Measurements from ENCODE around the gene MORN1.

DNA sequence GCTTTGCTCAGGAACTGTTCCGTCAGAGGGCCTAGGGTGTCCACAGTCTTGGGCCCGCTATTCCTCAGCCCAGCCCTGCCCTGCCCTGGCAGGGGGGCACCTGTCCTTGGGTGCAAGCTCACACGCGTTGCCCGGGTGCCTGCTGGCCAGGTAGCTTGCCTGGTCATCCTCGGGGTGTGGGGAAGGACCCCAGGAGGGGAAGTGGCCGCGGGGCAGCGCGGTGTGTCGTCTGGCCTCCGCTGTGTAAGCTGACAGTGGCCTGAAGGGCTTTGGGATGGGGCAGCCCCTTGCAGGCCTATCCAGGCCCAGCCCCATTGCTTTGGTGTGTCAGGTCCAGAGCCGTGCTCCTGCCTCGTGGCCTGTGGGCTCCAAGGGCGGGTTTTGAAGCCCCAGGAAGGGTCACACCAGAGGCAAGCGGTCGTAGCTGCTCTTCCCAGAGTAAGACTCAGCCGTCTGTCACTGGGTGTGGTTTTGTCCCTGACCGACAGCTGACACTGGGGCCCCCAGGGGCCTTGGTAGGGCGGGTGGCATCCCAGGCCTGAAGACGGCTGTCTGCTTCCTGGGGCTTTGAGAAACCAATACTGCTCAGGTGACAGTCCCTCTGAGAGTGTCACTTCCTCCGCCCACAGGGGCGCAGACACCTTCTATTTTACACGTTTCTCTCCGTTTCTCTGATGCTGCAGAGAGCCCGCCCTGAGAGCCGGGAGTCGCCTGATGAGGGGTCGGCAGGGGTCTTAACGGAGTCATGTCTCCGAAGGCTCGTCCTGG lies 91.2 kb downstream of the MORN1 start:
- TF ChIP-seq, protein P1, sequence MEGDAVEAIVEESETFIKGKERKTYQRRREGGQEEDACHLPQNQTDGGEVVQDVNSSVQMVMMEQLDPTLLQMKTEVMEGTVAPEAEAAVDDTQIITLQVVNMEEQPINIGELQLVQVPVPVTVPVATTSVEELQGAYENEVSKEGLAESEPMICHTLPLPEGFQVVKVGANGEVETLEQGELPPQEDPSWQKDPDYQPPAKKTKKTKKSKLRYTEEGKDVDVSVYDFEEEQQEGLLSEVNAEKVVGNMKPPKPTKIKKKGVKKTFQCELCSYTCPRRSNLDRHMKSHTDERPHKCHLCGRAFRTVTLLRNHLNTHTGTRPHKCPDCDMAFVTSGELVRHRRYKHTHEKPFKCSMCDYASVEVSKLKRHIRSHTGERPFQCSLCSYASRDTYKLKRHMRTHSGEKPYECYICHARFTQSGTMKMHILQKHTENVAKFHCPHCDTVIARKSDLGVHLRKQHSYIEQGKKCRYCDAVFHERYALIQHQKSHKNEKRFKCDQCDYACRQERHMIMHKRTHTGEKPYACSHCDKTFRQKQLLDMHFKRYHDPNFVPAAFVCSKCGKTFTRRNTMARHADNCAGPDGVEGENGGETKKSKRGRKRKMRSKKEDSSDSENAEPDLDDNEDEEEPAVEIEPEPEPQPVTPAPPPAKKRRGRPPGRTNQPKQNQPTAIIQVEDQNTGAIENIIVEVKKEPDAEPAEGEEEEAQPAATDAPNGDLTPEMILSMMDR (IDR thresholded peaks at IDR 0.05; ENCODE audit: low read length), result no peak
- TF ChIP-seq EZH2phosphoT487 (IDR thresholded peaks at IDR 0.05; ENCODE audit: low read length), result no peak
- TF ChIP-seq EZH2 (optimal IDR thresholded peaks at IDR 0.05; ENCODE audit: low read depth, low read length), result no peak

All from MM.1S (cell line).